Neural progenitor cell (in vitro differentiated cells): Measurements from ENCODE around the gene NRGN. TPM values are rescaled to one million over a fixed set of nuclear protein-coding genes. Genes with fewer than 3 reads are reported as not detected.
A peak's percentile ranks its signal among the peaks of the same experiment; 100 is the strongest.

ENCODE experiments used
- DNase-seq: peaks from one replicate; pipeline ENCODE4 v3.0.0-alpha.2; 2016; ENCODE audit warnings: low spot score
- H2AFZ ChIP-seq: fragments of 200-600 bp; sonication (generic); replicated peaks from 2 replicates; pipeline ENCODE4 v1.6.1; 2016; ENCODE audit warnings: antibody characterized with exemption
- H3F3A ChIP-seq: fragments of 200-600 bp; sonication (generic); 2 replicates; pipeline ENCODE4 v1.6.1; 2016; ENCODE audit warnings: antibody characterized with exemption, low read depth
- H3K27ac ChIP-seq: fragments of 200-600 bp; sonication (generic); 2 replicates; pipeline ENCODE4 v1.5.1; 2016; ENCODE audit warnings: mild to moderate bottlenecking
- H3K27me3 ChIP-seq: fragments of 200-600 bp; sonication (generic); 2 replicates; pipeline ENCODE4 v1.6.1; 2016; ENCODE audit warnings: mild to moderate bottlenecking, moderate library complexity
- H3K36me3 ChIP-seq: fragments of 200-600 bp; sonication (generic); 2 replicates; pipeline ENCODE4 v1.5.1; 2016
- H3K4me1 ChIP-seq: fragments of 200-600 bp; sonication (generic); 2 replicates; pipeline ENCODE4 v1.6.1; 2016; ENCODE audit warnings: mixed run types
- H3K4me2 ChIP-seq: fragments of 200-600 bp; sonication (generic); 2 replicates; pipeline ENCODE4 v1.6.1; 2016
- H3K4me3 ChIP-seq: fragments of 200-600 bp; sonication (generic); 2 replicates; pipeline ENCODE4 v1.5.1; 2016
- H3K79me2 ChIP-seq: fragments of 200-600 bp; sonication (generic); 2 replicates; pipeline ENCODE4 v1.6.1; 2016; ENCODE audit warnings: low read depth
- H3K9ac ChIP-seq: fragments of 200-600 bp; sonication (generic); 2 replicates; pipeline ENCODE4 v1.6.1; 2016
- H3K9me3 ChIP-seq: fragments of 200-600 bp; sonication (generic); 2 replicates; pipeline ENCODE4 v1.5.1; 2016; ENCODE audit warnings: low read depth
- H4K20me1 ChIP-seq: fragments of 200-600 bp; sonication (generic); 2 replicates; pipeline ENCODE4 v1.6.1; 2016; ENCODE audit warnings: low read depth
- H3K27ac Mint-ChIP-seq: 3 replicates; pipeline ENCODE4 v1.8.0; 2021; ENCODE audit warnings: mixed read lengths
- H3K27me3 Mint-ChIP-seq: 2 replicates; pipeline ENCODE4 v1.8.0; 2022; ENCODE audit warnings: low read depth, mild to moderate bottlenecking, inconsistent platforms, moderate library complexity, mixed read lengths; ENCODE audit not compliant: insufficient read depth
- H3K36me3 Mint-ChIP-seq: 3 replicates; pipeline ENCODE4 v1.8.0; 2021; ENCODE audit warnings: mixed read lengths
- H3K4me1 Mint-ChIP-seq: 3 replicates; pipeline ENCODE4 v1.8.0; 2021; ENCODE audit warnings: mixed read lengths
- H3K4me3 Mint-ChIP-seq: 3 replicates; pipeline ENCODE4 v1.8.0; 2021; ENCODE audit warnings: mild to moderate bottlenecking, moderate library complexity, mixed read lengths
- H3K9me3 Mint-ChIP-seq: 3 replicates; pipeline ENCODE4 v1.8.0; 2020; ENCODE audit warnings: mixed read lengths
- CTCF ChIP-seq: fragments of 200-600 bp; sonication (generic); IDR thresholded peaks from 2 replicates; pipeline ENCODE4 v1.5.1; 2017; ENCODE audit warnings: antibody characterized with exemption, mild to moderate bottlenecking
- EZH2 ChIP-seq: fragments of 200-600 bp; sonication (generic); IDR thresholded peaks from 2 replicates; pipeline ENCODE4 v1.6.1; 2017; ENCODE audit warnings: antibody characterized with exemption, mild to moderate bottlenecking, moderate library complexity
- EZH2phosphoT487 ChIP-seq: fragments of 200-600 bp; sonication (generic); IDR thresholded peaks from 2 replicates; pipeline ENCODE4 v1.6.1; 2017; ENCODE audit warnings: antibody characterized with exemption
- total RNA-seq: library from RNA; depleted of rRNA; stranded (reverse); fragments of >200 nt; gene quantifications from 2 replicates; pipeline ENCODE4 v1.2.3, GENCODE V29; 2015; ENCODE audit warnings: low replicate concordance

NRGN gene
- total RNA-seq, 1 donor from 2014 or later: 0.39 TPM

GRCh38 chr11:124778281-124778680 is 38.5 kb downstream of the NRGN start:
- Histone ChIP-seq H3K27me3 (no peaks in the 10 kb centered on the region), H3K4me1 (peaks cover 9% of the 10 kb centered on the region), H3K9ac (no peak overlapping the region), H2AFZ (no peak overlapping the region), H3K4me2 (no peak overlapping the region), H3F3A (peaks cover 9% of the 10 kb centered on the region), H3K36me3 (peaks cover 4% of the 10 kb centered on the region), H3K4me3 (no peak overlapping the region), H4K20me1 (peaks cover 40% of the 10 kb centered on the region), H3K79me2 (peaks cover 78% of the 10 kb centered on the region), H3K27ac (no peak overlapping the region), H3K9me3 (no peaks in the 10 kb centered on the region)
- peaks cover 3% of the 10 kb centered on the region for H3K27me3 Mint-ChIP-seq
- no peak overlapping the region for H3K4me3 Mint-ChIP-seq
- DNase-seq: no peak
- H3K36me3 Mint-ChIP-seq: peaks cover 25% of the 10 kb centered on the region
- no peak overlapping the region for H3K27ac Mint-ChIP-seq
- H3K9me3 Mint-ChIP-seq: no peaks in the 10 kb centered on the region
- TF ChIP-seq CTCF (peak; percentile 55), EZH2 (no peak)
- H3K4me1 Mint-ChIP-seq: no peaks in the 10 kb centered on the region

GRCh38 chr11:124779568-124779967 is 39.8 kb downstream of the NRGN start:
- no peaks in the 10 kb centered on the region for H3K9me3 Mint-ChIP-seq
- H3K36me3 Mint-ChIP-seq: peaks cover 30% of the 10 kb centered on the region
- H3K4me3 Mint-ChIP-seq: no peak overlapping the region
- Histone ChIP-seq H3K27ac (no peak overlapping the region), H3K9ac (no peak overlapping the region), H2AFZ (no peak overlapping the region), H3K27me3 (no peaks in the 10 kb centered on the region), H3K36me3 (no peaks in the 10 kb centered on the region), H4K20me1 (peaks cover 37% of the 10 kb centered on the region), H3F3A (peaks cover 9% of the 10 kb centered on the region), H3K4me3 (no peak overlapping the region), H3K4me2 (no peak overlapping the region), H3K4me1 (peaks cover 9% of the 10 kb centered on the region), H3K79me2 (peaks cover 80% of the 10 kb centered on the region), H3K9me3 (no peaks in the 10 kb centered on the region)
- H3K4me1 Mint-ChIP-seq: no peaks in the 10 kb centered on the region
- DNase-seq: no peak
- no peak overlapping the region for H3K27ac Mint-ChIP-seq
- TF ChIP-seq EZH2phosphoT487: no peak
- no peak for TF ChIP-seq CTCF
- TF ChIP-seq EZH2: no peak
- peaks cover 3% of the 10 kb centered on the region for H3K27me3 Mint-ChIP-seq

- Histone ChIP-seq H2AFZ (no peak overlapping the region), H3K36me3 (no peaks in the 10 kb centered on the region), H3K27me3 (no peaks in the 10 kb centered on the region), H3F3A (peaks cover 9% of the 10 kb centered on the region), H3K9ac (no peak overlapping the region), H3K4me1 (no peaks in the 10 kb centered on the region), H3K79me2 (peaks cover 81% of the 10 kb centered on the region), H3K4me3 (no peak overlapping the region), H3K9me3 (no peaks in the 10 kb centered on the region), H3K27ac (no peak overlapping the region), H4K20me1 (peaks cover 48% of the 10 kb centered on the region), H3K4me2 (no peak overlapping the region)
- H3K27me3 Mint-ChIP-seq: no peaks in the 10 kb centered on the region
- DNase-seq: no peak
- H3K4me3 Mint-ChIP-seq: no peak overlapping the region
- no peaks in the 10 kb centered on the region for H3K9me3 Mint-ChIP-seq
- H3K4me1 Mint-ChIP-seq: no peaks in the 10 kb centered on the region
- TF ChIP-seq EZH2 (no peak), CTCF (no peak), EZH2phosphoT487 (no peak)
- peaks cover 15% of the 10 kb centered on the region for H3K36me3 Mint-ChIP-seq
- H3K27ac Mint-ChIP-seq: no peak overlapping the region
Observed at GRCh38 chr11:124783002-124783401, 43.3 kb downstream of the NRGN start.
